NB4 (cell line): ENCODE results near the gene EIF4B.

ENCODE experiments used
- CTCF ChIP-seq: IDR thresholded peaks from one replicate; pipeline ENCODE4 v1.5.1; 2012; ENCODE audit warnings: low read depth, low read length
- POLR2A ChIP-seq: IDR thresholded peaks from 2 replicates; pipeline ENCODE4 v1.6.1; 2011; ENCODE audit warnings: mild to moderate bottlenecking; ENCODE audit not compliant: insufficient read length; ENCODE audit errors: extremely low read depth

GRCh38 chr12:52965337-52965731 is 40.9 kb upstream of the EIF4B start:
- TF ChIP-seq POLR2A (no peak), CTCF (no peak)
